T1000 (cell line): ENCODE data around the gene ERMAP.

Source experiments
- DNase-seq: peaks from one replicate; lab custom pipeline; 2025; ENCODE audit warnings: mixed read lengths; lab: John Stamatoyannopoulos, UW

The ERMAP gene

GRCh38 chr1:42816585-42817439 lies at the start of gene ERMAP, which contains the start of gene SVBP:
Gene ERMAP, plus strand, starts transcription at chr1:42817122. Its CDS starts 13,327 bp downstream, at chr1:42830449.
Gene SVBP, minus strand, starts transcription at chr1:42817397. Its CDS starts 853 bp downstream, at chr1:42816544.
- peak; percentile 93 for DNase-seq

GRCh38 chr1:42767510-42768000 lies 49.4 kb upstream of the ERMAP start:
- DNase-seq, result no peak

- DNase-seq, result no peak
These were observed 48.8 kb upstream of the ERMAP start for GRCh38 chr1:42768172-42768571.

- DNase-seq, result no peak
These were observed 47.1 kb upstream of the ERMAP start for GRCh38 chr1:42769811-42770210.

- DNase-seq, result no peak
These were observed 43.5 kb upstream of the ERMAP start for GRCh38 chr1:42773420-42773819.

GRCh38 chr1:42774928-42775526 lies 41.9 kb upstream of the ERMAP start:
- no peak for DNase-seq

GRCh38 chr1:42776502-42776901 lies 40.4 kb upstream of the ERMAP start:
- no peak for DNase-seq

GRCh38 chr1:42777852-42778251 lies 39.1 kb upstream of the ERMAP start:
- DNase-seq, result no peak

- no peak for DNase-seq
These were observed 37.2 kb upstream of the ERMAP start for GRCh38 chr1:42779725-42780124.

- no peak for DNase-seq
These were observed 36.7 kb upstream of the ERMAP start for GRCh38 chr1:42780176-42780575.

GRCh38 chr1:42783092-42783491 lies 33.8 kb upstream of the ERMAP start:
- DNase-seq, result no peak

- no peak for DNase-seq
These were observed 32.4 kb upstream of the ERMAP start for GRCh38 chr1:42784547-42784945.

GRCh38 chr1:42784946-42785693 lies 31.8 kb upstream of the ERMAP start, which contains the start of gene TMEM269:
Gene TMEM269, plus strand, starts transcription at chr1:42784991. Its CDS starts 4,903 bp downstream, at chr1:42789894.
- DNase-seq, result no peak

- no peak for DNase-seq
These were observed 30.8 kb upstream of the ERMAP start for GRCh38 chr1:42786097-42786496.

GRCh38 chr1:42788021-42788420 lies 28.9 kb upstream of the ERMAP start:
- no peak for DNase-seq

- DNase-seq, result no peak
These were observed 23.1 kb upstream of the ERMAP start for GRCh38 chr1:42793824-42794223.

- no peak for DNase-seq
These were observed 19.5 kb upstream of the ERMAP start for GRCh38 chr1:42797414-42797813.

GRCh38 chr1:42797979-42798378 lies 18.9 kb upstream of the ERMAP start:
- DNase-seq, result no peak

GRCh38 chr1:42801832-42802473 lies 15.0 kb upstream of the ERMAP start:
- no peak for DNase-seq

GRCh38 chr1:42806171-42806570 lies 10.8 kb upstream of the ERMAP start:
- DNase-seq, result no peak

- DNase-seq, result no peak
These were observed 10.3 kb upstream of the ERMAP start for GRCh38 chr1:42806593-42806992.
